ENCODE measurements around the gene AUTS2. TPM values are rescaled to one million over a fixed set of nuclear protein-coding genes. Genes with fewer than 3 reads are reported as not detected.

The AUTS2 gene
- total and polyA plus RNA-seq, 10 of the 15 experiments (the other 5 are each of a cell fraction or from before 2014, with no cell fraction given), result 6.4 to 55.6 (median 21.6) TPM

DNA sequence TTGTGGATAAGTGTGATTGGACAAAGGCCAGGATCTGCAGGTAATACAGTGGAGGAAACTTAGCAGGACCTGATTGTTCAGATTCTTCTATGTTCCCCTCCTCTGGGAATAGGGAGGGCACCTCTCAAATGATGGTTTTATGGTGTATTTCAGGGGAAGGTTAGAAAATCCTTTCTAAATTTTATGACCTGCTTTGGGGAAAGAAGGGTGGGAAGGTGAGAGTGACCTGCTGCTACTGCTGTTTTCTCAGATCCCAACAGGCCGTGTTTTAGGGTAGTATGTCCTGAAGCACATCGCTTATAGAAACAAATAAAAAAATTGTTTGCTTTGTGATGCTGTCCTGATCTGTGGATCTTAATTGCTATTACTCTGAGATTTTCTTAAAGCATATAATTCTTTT, 1129.6 kb downstream of the AUTS2 start:
- FAIRE-seq (no peak), ATAC-seq (no peak), DNase-seq (ENCODE audit: low read depth, low spot score) (no peak)
- Histone ChIP-seq H3K4me3 (0 out of 2 replicates have a peak overlapping the region, but pooled peaks have one; percentile 4), H3K4me1 (ENCODE audit: control insufficient read depth, insufficient read depth, low read length) (peaks cover 42% of the 10 kb centered on the region), H3K4me2 (ENCODE audit: control insufficient read depth, insufficient read depth) (0 out of 2 replicates have a peak overlapping the region, but pooled peaks have one; percentile 89), H2AFZ (ENCODE audit: control insufficient read depth, low read depth, low read length) (no peak overlapping the region), H3K36me3 (ENCODE audit: control insufficient read depth in 2 of 2, insufficient read depth in 2 of 2, low read length in 1 of 2) (no peaks in the 10 kb centered on the region; a peak in 3 of 4 replicates), H4K20me1 (ENCODE audit: control insufficient read depth, insufficient read depth) (no peaks in the 10 kb centered on the region), H3K27me3 (replicated peaks in 1 of 2; ENCODE audit: control insufficient read depth in 2 of 2, insufficient read depth in 2 of 2, low read length in 1 of 2) (no peaks in the 10 kb centered on the region), H3K79me2 (ENCODE audit: control insufficient read depth, insufficient read depth, low read length) (peaks cover 68% of the 10 kb centered on the region), H3K27ac (ENCODE audit: control insufficient read depth, insufficient read depth) (peak overlapping the region; percentile 89), H3K9me3 (replicated peaks; ENCODE audit: control insufficient read depth, insufficient read depth, low read length) (peaks cover 7% of the 10 kb centered on the region; the same call in 2 of the 3 replicates), H3K9ac (ENCODE audit: control insufficient read depth, insufficient read depth, low read length) (peak overlapping the region; percentile 46)
- ChIA-PET POLR2A (no interaction called here), CTCF (interaction anchor here (1.5 kb wide), 1 partner anchor 11 kb away, joined by 4 read pairs; no protein-coding TSS in a partner anchor), RAD21 (ENCODE audit: unreplicated experiment) (interaction anchor here (1.6 to 2.9 kb wide), 4 partner anchors 27 to 46 kb away, joined by 4 to 15 read pairs (median 8); no protein-coding TSS in a partner anchor), SMC1A (ENCODE audit: uncharacterized antibody, unreplicated experiment) (interaction anchor here (1.3 to 1.8 kb wide), 4 partner anchors 30 to 47 kb away, joined by 3 to 15 read pairs (median 8); no protein-coding TSS in a partner anchor)
- intact Hi-C loops (cut with micrococcal nuclease; ENCODE audit: unreplicated experiment), result loop anchor here (1.0 to 2.0 kb wide), 3 partner anchors 17 to 48 kb away; no protein-coding TSS in a partner anchor
- in situ Hi-C loops (cut with MboI), result loop anchor here (5.0 kb wide), 1 partner anchor 34 kb away; no protein-coding TSS in a partner anchor
- no TSS peak for BruUV-seq (replicated peaks)
- TF ChIP-seq CBX5 (IDR thresholded peaks at IDR 0.05; ENCODE audit: low read depth) (no peak), CHD1 (IDR thresholded peaks at IDR 0.05; ENCODE audit: low read depth, low read length) (no peak), ETV6 (conservative IDR thresholded peaks at IDR 0.05 in 1 of 2, IDR thresholded peaks at IDR 0.05 in 1 of 2; ENCODE audit: borderline replicate concordance in 1 of 2, low read depth in 1 of 2) (no peak), JUNB (IDR thresholded peaks at IDR 0.05) (no peak), MYC (IDR thresholded peaks at IDR 0.05; ENCODE audit: insufficient read depth, insufficient read length, insufficient replicate concordance, low read length, severe bottlenecking) (no peak), RCOR1 (conservative IDR thresholded peaks at IDR 0.05; ENCODE audit: low read depth, low read length) (no peak), HCFC1 (IDR thresholded peaks at IDR 0.05; ENCODE audit: low read length) (no peak), EP300 (IDR thresholded peaks at IDR 0.05; ENCODE audit: borderline replicate concordance in 1 of 2, control insufficient read depth in 1 of 2, low read depth in 2 of 2, low read length in 2 of 2) (no peak), MEF2A (IDR thresholded peaks at IDR 0.05; ENCODE audit: insufficient read depth, low read depth, low read length) (no peak)
- TF ChIP-seq, protein P1, sequence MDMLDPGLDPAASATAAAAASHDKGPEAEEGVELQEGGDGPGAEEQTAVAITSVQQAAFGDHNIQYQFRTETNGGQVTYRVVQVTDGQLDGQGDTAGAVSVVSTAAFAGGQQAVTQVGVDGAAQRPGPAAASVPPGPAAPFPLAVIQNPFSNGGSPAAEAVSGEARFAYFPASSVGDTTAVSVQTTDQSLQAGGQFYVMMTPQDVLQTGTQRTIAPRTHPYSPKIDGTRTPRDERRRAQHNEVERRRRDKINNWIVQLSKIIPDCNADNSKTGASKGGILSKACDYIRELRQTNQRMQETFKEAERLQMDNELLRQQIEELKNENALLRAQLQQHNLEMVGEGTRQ (IDR thresholded peaks at IDR 0.05; ENCODE audit: borderline replicate concordance, low read depth, low read length), result no peak
- TF ChIP-seq, protein P2, sequence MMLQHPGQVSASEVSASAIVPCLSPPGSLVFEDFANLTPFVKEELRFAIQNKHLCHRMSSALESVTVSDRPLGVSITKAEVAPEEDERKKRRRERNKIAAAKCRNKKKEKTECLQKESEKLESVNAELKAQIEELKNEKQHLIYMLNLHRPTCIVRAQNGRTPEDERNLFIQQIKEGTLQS (IDR thresholded peaks at IDR 0.05; ENCODE audit: borderline replicate concordance, extremely low read depth, low read depth, low read length), result no peak
- TF ChIP-seq, protein P3, sequence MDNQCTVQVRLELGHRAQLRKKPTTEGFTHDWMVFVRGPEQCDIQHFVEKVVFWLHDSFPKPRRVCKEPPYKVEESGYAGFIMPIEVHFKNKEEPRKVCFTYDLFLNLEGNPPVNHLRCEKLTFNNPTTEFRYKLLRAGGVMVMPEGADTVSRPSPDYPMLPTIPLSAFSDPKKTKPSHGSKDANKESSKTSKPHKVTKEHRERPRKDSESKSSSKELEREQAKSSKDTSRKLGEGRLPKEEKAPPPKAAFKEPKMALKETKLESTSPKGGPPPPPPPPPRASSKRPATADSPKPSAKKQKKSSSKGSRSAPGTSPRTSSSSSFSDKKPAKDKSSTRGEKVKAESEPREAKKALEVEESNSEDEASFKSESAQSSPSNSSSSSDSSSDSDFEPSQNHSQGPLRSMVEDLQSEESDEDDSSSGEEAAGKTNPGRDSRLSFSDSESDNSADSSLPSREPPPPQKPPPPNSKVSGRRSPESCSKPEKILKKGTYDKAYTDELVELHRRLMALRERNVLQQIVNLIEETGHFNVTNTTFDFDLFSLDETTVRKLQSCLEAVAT (IDR thresholded peaks at IDR 0.05), result no peak
- 97% methylated on average over 2 of the region's 2 CpGs for WGBS (ENCODE audit: insufficient coverage, insufficient replicate concordance, low lambda C conversion rate, missing lambda C conversion rate)

Measured in GM12878 (cell line).